Measurements from ENCODE around the gene COX19.
"Not testable (repeated sequence)": the region's sequence is repeated elsewhere in the genome, so short reads cannot be mapped to it uniquely, and the experiment has no call there.

Gene COX19

GRCh38 chr7:943793-944192 is 31.6 kb downstream of the COX19 start:
- DNase-seq (ENCODE audit: low read depth): not testable (repeated sequence)

GRCh38 chr7:940599-941408 is 34.5 kb downstream of the COX19 start:
- DNase-seq (ENCODE audit: low read depth): no peak

GRCh38 chr7:939843-940242 is 35.5 kb downstream of the COX19 start:
- DNase-seq (ENCODE audit: low read depth): no peak

GRCh38 chr7:938546-939185 is 36.7 kb downstream of the COX19 start:
- no peak for DNase-seq (ENCODE audit: low read depth)

GRCh38 chr7:937856-938484 is 37.4 kb downstream of the COX19 start:
- no peak for DNase-seq (ENCODE audit: low read depth)

- no peak for DNase-seq (ENCODE audit: low read depth)
Observed at GRCh38 chr7:936386-937054, 38.8 kb downstream of the COX19 start.

- DNase-seq (ENCODE audit: low read depth): no peak
Observed at GRCh38 chr7:935874-936385, 39.4 kb downstream of the COX19 start.

GRCh38 chr7:935164-935873 is 40.0 kb downstream of the COX19 start:
- DNase-seq (ENCODE audit: low read depth): no peak

- no peak for DNase-seq (ENCODE audit: low read depth)
Observed at GRCh38 chr7:934469-935163, 40.7 kb downstream of the COX19 start.

GRCh38 chr7:932651-932975 is 42.7 kb downstream of the COX19 start:
- DNase-seq (ENCODE audit: low read depth): no peak

GRCh38 chr7:931871-932650 is 43.3 kb downstream of the COX19 start:
- no peak for DNase-seq (ENCODE audit: low read depth)

- no peak for DNase-seq (ENCODE audit: low read depth)
Observed at GRCh38 chr7:930975-931758, 44.2 kb downstream of the COX19 start.

GRCh38 chr7:929311-929711 is 46.0 kb downstream of the COX19 start:
- no peak for DNase-seq (ENCODE audit: low read depth)

- DNase-seq (ENCODE audit: low read depth): no peak
Observed at GRCh38 chr7:927031-927671, 48.2 kb downstream of the COX19 start.

- DNase-seq (ENCODE audit: low read depth): no peak
Observed at GRCh38 chr7:926061-927030, 49.0 kb downstream of the COX19 start.

- DNase-seq (ENCODE audit: low read depth): no peak
Observed at GRCh38 chr7:925601-926000, 49.7 kb downstream of the COX19 start.

- DNase-seq (ENCODE audit: low read depth): peak; percentile 50
Observed at GRCh38 chr7:924541-925231, 50.7 kb downstream of the COX19 start.
